ENCODE data around the gene SPON1.
"Not testable (repeated sequence)": the region's sequence is repeated elsewhere in the genome, so short reads cannot be mapped to it uniquely, and the experiment has no call there.

The SPON1 gene

GRCh38 chr11:14242733-14243132 lies 280.2 kb downstream of the SPON1 start:
- no peak overlapping the region for H3K27ac ChIP-seq
- TF ChIP-seq CTCF (IDR thresholded peaks at IDR 0.05): no peak
- TF ChIP-seq ZFX (IDR thresholded peaks at IDR 0.05; ENCODE audit: borderline replicate concordance): no peak

GRCh38 chr11:14244926-14245325 lies 282.4 kb downstream of the SPON1 start:
- no peak for TF ChIP-seq CTCF (IDR thresholded peaks at IDR 0.05)
- TF ChIP-seq ZFX (IDR thresholded peaks at IDR 0.05; ENCODE audit: borderline replicate concordance): no peak
- H3K27ac ChIP-seq: no peak overlapping the region

GRCh38 chr11:14245444-14245843 lies 282.9 kb downstream of the SPON1 start:
- H3K27ac ChIP-seq: no peak overlapping the region
- TF ChIP-seq CTCF (IDR thresholded peaks at IDR 0.05): no peak
- no peak for TF ChIP-seq ZFX (IDR thresholded peaks at IDR 0.05; ENCODE audit: borderline replicate concordance)

- no peak overlapping the region for H3K27ac ChIP-seq
- TF ChIP-seq CTCF (IDR thresholded peaks at IDR 0.05): no peak
- TF ChIP-seq ZFX (IDR thresholded peaks at IDR 0.05; ENCODE audit: borderline replicate concordance): no peak
Observed at GRCh38 chr11:14248580-14248981, 286.1 kb downstream of the SPON1 start.

GRCh38 chr11:14249121-14249963 lies 286.8 kb downstream of the SPON1 start:
- TF ChIP-seq ZFX (IDR thresholded peaks at IDR 0.05; ENCODE audit: borderline replicate concordance): no peak
- peak; percentile 91 for TF ChIP-seq CTCF (IDR thresholded peaks at IDR 0.05)
- H3K27ac ChIP-seq: no peak overlapping the region

GRCh38 chr11:14251754-14252153 lies 289.2 kb downstream of the SPON1 start:
- no peak overlapping the region for H3K27ac ChIP-seq
- TF ChIP-seq ZFX (IDR thresholded peaks at IDR 0.05; ENCODE audit: borderline replicate concordance): no peak

- not testable (repeated sequence) for H3K27ac ChIP-seq
Observed at GRCh38 chr11:14252501-14252900, 290.0 kb downstream of the SPON1 start.

- TF ChIP-seq ZFX (IDR thresholded peaks at IDR 0.05; ENCODE audit: borderline replicate concordance): no peak
- no peak for TF ChIP-seq CTCF (IDR thresholded peaks at IDR 0.05)
- no peak overlapping the region for H3K27ac ChIP-seq
Observed at GRCh38 chr11:14253421-14253820, 290.9 kb downstream of the SPON1 start.
